ENCODE measurements around the gene GPR4. TPM values are rescaled to one million over a fixed set of nuclear protein-coding genes. Genes with fewer than 3 reads are reported as not detected.

GPR4 gene
- total RNA-seq, 5 donors from 2014 or later (not counting 1 experiment from before 2014, with no cell fraction given): 0.20 TPM; not detected in 4

DNA sequence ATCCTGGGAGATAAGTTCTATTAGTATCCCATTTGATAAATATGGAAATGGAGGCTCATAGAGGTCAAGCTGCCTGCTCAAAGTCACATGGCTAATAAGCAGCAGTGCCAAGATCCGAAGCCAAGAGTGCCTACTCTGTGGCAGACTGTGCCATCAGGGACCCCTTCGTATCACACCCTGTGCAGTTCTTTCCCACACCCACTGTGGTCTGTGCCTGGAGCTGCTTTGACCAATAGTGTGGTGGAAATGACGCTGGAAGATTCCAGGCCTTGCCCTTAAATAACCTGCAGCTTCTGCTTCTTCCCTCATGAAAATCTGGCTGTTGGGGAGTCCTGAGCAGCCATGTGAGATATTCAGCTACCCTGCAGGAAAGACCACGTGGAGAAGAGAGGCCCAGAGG lies 27.5 kb downstream of the GPR4 start:
- no peak overlapping the region for H3K27ac ChIP-seq (ENCODE audit: low read length)
- H3K4me3 Mint-ChIP-seq: no peak overlapping the region
- no peaks in the 10 kb centered on the region for H3K9me3 Mint-ChIP-seq
- H3K36me3 ChIP-seq (ENCODE audit: control insufficient read depth in 2 of 2, extremely low read depth in 1 of 2, insufficient read depth in 1 of 2, low read length in 1 of 2): peaks cover 0 to 3% of the 10 kb centered on the region in 2 donors
- POLR2A ChIA-PET: interaction anchor here in 1 of 2 donors (0.5 kb wide), 1 partner anchor 85 kb away, joined by 5 read pairs; no protein-coding TSS in a partner anchor
- H3K9me3 ChIP-seq: no peaks in the 10 kb centered on the region
- H3K27ac Mint-ChIP-seq: no peak overlapping the region
- no peaks in the 10 kb centered on the region for H3K27me3 ChIP-seq (replicated peaks in 1 of 2; ENCODE audit: control insufficient read depth in 2 of 2, extremely low read depth in 1 of 2, insufficient read depth in 2 of 2, low read length in 1 of 2)
- CTCF ChIA-PET: no interaction called here
- peaks cover 0 to 5% of the 10 kb centered on the region in 2 experiments for H3K4me1 ChIP-seq (ENCODE audit: control insufficient read depth in 1 of 2, extremely low read depth in 1 of 2, insufficient read depth in 2 of 2, low read length in 2 of 2)
- WGBS (ENCODE audit: insufficient coverage): 60% methylated on average over 2 of the region's 4 CpGs
- ATAC-seq (replicated peaks in 1 of 4): no peak
- peaks cover 12 to 22% (median 19%) of the 10 kb centered on the region in 3 donors for H3K4me1 Mint-ChIP-seq
- H3K36me3 Mint-ChIP-seq: peaks cover 11% of the 10 kb centered on the region
- no peak for DNase-seq
- H3K4me3 ChIP-seq (ENCODE audit: control insufficient read depth in 1 of 2, extremely low read depth in 1 of 2, low read length in 1 of 2): no peak overlapping the region
- no peaks in the 10 kb centered on the region for H3K27me3 Mint-ChIP-seq

DNA sequence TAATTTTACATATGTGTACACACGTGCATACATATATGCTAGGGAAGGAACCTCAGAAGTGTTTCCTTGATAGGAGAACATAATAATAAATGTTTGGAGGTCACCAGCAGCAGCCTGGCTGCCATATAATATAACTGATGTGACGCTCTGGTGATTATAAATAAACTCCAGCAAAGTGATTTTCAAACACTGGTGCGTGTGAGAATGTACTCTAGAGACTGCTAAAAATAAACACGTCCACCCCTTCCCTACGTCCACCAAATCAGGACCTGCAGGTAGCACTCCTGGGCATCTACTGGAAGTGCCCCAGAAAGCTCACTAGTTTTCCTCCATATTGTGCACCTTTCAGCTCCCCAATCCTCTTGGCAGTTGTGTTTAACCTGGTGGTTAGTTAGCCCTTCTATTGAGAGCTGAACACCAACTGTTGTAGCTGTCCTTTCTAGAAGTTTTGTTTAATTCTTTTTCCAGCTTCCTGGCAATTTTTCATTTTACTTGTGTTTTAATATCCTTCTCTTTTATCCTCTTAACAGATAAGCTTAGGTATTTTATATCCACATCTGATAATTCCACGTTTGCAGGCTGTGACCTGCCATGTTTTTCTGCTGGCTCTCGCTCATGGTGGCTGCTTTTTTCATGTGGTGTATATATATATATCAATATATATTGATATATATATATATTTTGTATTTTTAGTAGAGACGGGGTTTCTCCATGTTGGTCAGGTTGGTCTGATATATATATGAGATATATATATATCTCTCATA lies 30.4 kb downstream of the GPR4 start:
- Mint-ChIP-seq H3K27me3 (no peaks in the 10 kb centered on the region), H3K9me3 (no peaks in the 10 kb centered on the region), H3K36me3 (peaks cover 10% of the 10 kb centered on the region), H3K27ac (no peak overlapping the region), H3K4me1 (peaks cover 6 to 21% (median 10%) of the 10 kb centered on the region in 3 donors), H3K4me3 (no peak overlapping the region)
- DNase-seq: no peak
- 88% methylated on average over 3 of the region's 8 CpGs for WGBS (ENCODE audit: insufficient coverage)
- peaks cover 0 to 3% of the 10 kb centered on the region in 2 donors for H3K36me3 ChIP-seq (ENCODE audit: control insufficient read depth in 2 of 2, extremely low read depth in 1 of 2, insufficient read depth in 1 of 2, low read length in 1 of 2)
- H3K4me1 ChIP-seq (ENCODE audit: control insufficient read depth in 1 of 2, extremely low read depth in 1 of 2, insufficient read depth in 2 of 2, low read length in 2 of 2): peaks cover 0 to 7% of the 10 kb centered on the region in 2 experiments
- H3K4me3 ChIP-seq (ENCODE audit: control insufficient read depth in 1 of 2, extremely low read depth in 1 of 2, low read length in 1 of 2): no peak overlapping the region
- no peak for ATAC-seq (replicated peaks in 1 of 4)
- POLR2A ChIA-PET: interaction anchor here (0.6 kb wide), 2 partner anchors 70 to 119 kb away, joined by 3 to 7 read pairs; no protein-coding TSS in a partner anchor
- CTCF ChIA-PET: interaction anchor here in 1 of 2 donors (0.6 kb wide), 1 partner anchor 178 kb away, joined by 5 read pairs; no protein-coding TSS in a partner anchor
- no peak overlapping the region for H3K27ac ChIP-seq (ENCODE audit: low read length)
- H3K9me3 ChIP-seq: no peaks in the 10 kb centered on the region
- no peaks in the 10 kb centered on the region for H3K27me3 ChIP-seq (replicated peaks in 1 of 2; ENCODE audit: control insufficient read depth in 2 of 2, extremely low read depth in 1 of 2, insufficient read depth in 2 of 2, low read length in 1 of 2)

DNA sequence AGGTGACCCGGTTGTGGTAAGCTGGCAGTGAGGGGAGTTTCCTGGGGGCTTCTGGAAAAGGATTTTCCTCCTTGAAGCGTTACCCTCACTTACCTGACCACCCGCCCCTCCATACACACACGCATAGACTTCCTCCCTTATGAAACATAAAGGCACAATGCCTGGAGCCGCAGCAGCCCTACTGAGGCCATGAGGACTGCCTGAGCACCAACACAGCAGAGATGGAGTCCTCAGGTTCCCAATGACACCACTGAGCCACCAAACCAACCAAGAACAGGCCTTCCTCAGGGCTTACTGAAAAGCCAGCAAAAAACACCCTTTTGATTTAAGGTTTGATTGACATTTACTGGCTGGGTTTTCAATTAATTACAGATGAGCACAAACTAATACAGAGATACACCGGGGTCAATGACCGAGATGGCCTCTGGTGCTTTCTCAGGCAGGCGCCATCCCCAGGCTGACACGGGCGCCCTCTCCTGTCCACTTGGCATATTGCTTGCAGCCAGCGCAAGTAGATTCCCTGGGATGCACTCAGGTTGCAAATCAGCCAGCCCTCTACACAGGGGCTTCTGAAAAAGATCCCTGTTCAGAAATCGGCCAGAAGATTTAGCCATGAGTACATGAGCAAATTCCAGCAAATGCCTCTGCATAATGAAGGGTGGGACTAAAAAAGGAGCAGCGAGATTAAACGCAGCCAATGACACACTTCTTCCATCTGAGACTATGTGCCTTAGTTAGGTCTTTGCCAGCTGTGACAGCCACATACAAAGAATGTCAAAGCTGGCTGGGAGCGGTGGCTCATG lies 32.2 kb downstream of the GPR4 start:
- ATAC-seq (replicated peaks in 1 of 4) (peak; percentile 36 to 66 (median 64)), DNase-seq (peak in 34 of 35 experiments; percentile 9 to 66 (median 41))
- CTCF ChIA-PET: interaction anchor here (0.5 to 0.7 kb wide), 2 partner anchors 11 to 48 kb away, joined by 4 to 6 read pairs; no protein-coding TSS in a partner anchor
- H3K36me3 ChIP-seq (ENCODE audit: control insufficient read depth in 2 of 2, extremely low read depth in 1 of 2, insufficient read depth in 1 of 2, low read length in 1 of 2): peaks cover 0 to 3% of the 10 kb centered on the region in 2 donors
- Mint-ChIP-seq H3K4me3 (no peak overlapping the region), H3K27me3 (no peaks in the 10 kb centered on the region), H3K36me3 (peaks cover 8% of the 10 kb centered on the region), H3K4me1 (peaks cover 6 to 18% (median 9%) of the 10 kb centered on the region in 3 donors), H3K9me3 (no peaks in the 10 kb centered on the region), H3K27ac (no peak overlapping the region)
- H3K4me1 ChIP-seq (ENCODE audit: control insufficient read depth in 1 of 2, extremely low read depth in 1 of 2, insufficient read depth in 2 of 2, low read length in 2 of 2): peaks cover 0 to 12% of the 10 kb centered on the region in 2 experiments
- no peak overlapping the region for H3K4me3 ChIP-seq (ENCODE audit: control insufficient read depth in 1 of 2, extremely low read depth in 1 of 2, low read length in 1 of 2)
- 64% methylated on average over 9 of the region's 15 CpGs for WGBS (ENCODE audit: insufficient coverage)
- POLR2A ChIA-PET: no interaction called here
- H3K9me3 ChIP-seq: no peaks in the 10 kb centered on the region
- H3K27ac ChIP-seq (ENCODE audit: low read length): no peak overlapping the region
- H3K27me3 ChIP-seq (replicated peaks in 1 of 2; ENCODE audit: control insufficient read depth in 2 of 2, extremely low read depth in 1 of 2, insufficient read depth in 2 of 2, low read length in 1 of 2): no peaks in the 10 kb centered on the region

DNA sequence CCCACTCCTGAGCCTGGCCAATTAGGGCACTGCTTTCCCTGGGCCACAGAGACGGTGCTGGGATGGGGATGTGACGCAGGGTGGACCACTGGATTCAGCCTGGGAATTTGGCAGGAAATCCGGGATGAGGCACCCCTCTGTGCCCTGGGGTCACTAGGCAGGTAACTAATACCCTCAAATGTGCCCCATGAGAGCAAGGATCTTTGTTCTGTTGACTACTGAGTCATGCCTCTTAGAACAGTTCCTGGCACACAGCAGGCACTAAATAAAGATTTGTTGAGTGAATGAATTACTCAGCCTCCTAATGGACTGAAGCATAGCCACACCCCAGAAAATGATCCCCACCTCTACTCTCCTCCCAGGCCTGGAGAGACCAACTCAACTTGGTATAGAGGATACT lies 33.3 kb downstream of the GPR4 start:
- peaks cover 8% of the 10 kb centered on the region for H3K36me3 Mint-ChIP-seq
- WGBS (ENCODE audit: insufficient coverage): 97% methylated on average over 3 of the region's 3 CpGs
- DNase-seq (no peak), ATAC-seq (replicated peaks in 1 of 4) (no peak)
- no peak overlapping the region for H3K27ac Mint-ChIP-seq
- H3K4me3 ChIP-seq (ENCODE audit: control insufficient read depth in 1 of 2, extremely low read depth in 1 of 2, low read length in 1 of 2): no peak overlapping the region
- H3K4me1 ChIP-seq (ENCODE audit: control insufficient read depth in 1 of 2, extremely low read depth in 1 of 2, insufficient read depth in 2 of 2, low read length in 2 of 2): peaks cover 5 to 22% of the 10 kb centered on the region in 2 experiments
- H3K4me3 Mint-ChIP-seq: no peak overlapping the region
- H3K27me3 ChIP-seq (replicated peaks in 1 of 2; ENCODE audit: control insufficient read depth in 2 of 2, extremely low read depth in 1 of 2, insufficient read depth in 2 of 2, low read length in 1 of 2): no peaks in the 10 kb centered on the region
- peaks cover 0 to 3% of the 10 kb centered on the region in 2 donors for H3K36me3 ChIP-seq (ENCODE audit: control insufficient read depth in 2 of 2, extremely low read depth in 1 of 2, insufficient read depth in 1 of 2, low read length in 1 of 2)
- H3K27me3 Mint-ChIP-seq: no peaks in the 10 kb centered on the region
- ChIA-PET POLR2A (no interaction called here), CTCF (no interaction called here)
- peaks cover 13 to 21% (median 18%) of the 10 kb centered on the region in 3 donors for H3K4me1 Mint-ChIP-seq
- no peaks in the 10 kb centered on the region for H3K9me3 Mint-ChIP-seq
- no peak overlapping the region for H3K27ac ChIP-seq (ENCODE audit: low read length)
- no peaks in the 10 kb centered on the region for H3K9me3 ChIP-seq

DNA sequence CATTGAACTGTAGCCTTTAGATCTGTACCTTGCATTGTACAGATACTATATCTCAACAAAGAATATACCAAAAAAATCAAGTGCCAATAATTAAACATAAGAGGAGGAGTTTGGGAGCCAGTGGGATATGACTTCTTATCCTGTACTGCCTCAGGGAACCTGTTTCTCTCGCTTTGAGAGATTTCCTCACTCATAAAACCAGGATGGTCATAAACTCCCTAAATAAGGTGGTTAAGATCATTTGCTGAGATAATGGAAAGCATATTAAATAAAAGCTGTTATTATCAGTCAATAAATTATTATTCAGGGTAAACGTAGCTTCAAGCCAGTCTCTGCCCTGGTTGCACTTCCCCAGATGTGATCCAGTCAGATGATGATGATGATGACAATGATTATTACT lies 34.4 kb downstream of the GPR4 start:
- no peaks in the 10 kb centered on the region for H3K9me3 Mint-ChIP-seq
- WGBS (ENCODE audit: insufficient coverage): no CpG with 5 or more reads among the region's 2 CpGs
- H3K4me1 Mint-ChIP-seq: peaks cover 24 to 31% (median 28%) of the 10 kb centered on the region in 3 donors
- Histone ChIP-seq H3K9me3 (no peaks in the 10 kb centered on the region), H3K36me3 (ENCODE audit: control insufficient read depth in 2 of 2, extremely low read depth in 1 of 2, insufficient read depth in 1 of 2, low read length in 1 of 2) (no peaks in the 10 kb centered on the region), H3K27me3 (replicated peaks in 1 of 2; ENCODE audit: control insufficient read depth in 2 of 2, extremely low read depth in 1 of 2, insufficient read depth in 2 of 2, low read length in 1 of 2) (no peaks in the 10 kb centered on the region), H3K4me3 (ENCODE audit: control insufficient read depth in 1 of 2, extremely low read depth in 1 of 2, low read length in 1 of 2) (no peak overlapping the region), H3K27ac (ENCODE audit: low read length) (no peak overlapping the region), H3K4me1 (ENCODE audit: control insufficient read depth in 1 of 2, extremely low read depth in 1 of 2, insufficient read depth in 2 of 2, low read length in 2 of 2) (peaks cover 10 to 33% of the 10 kb centered on the region in 2 experiments)
- ATAC-seq (replicated peaks in 1 of 4) (no peak), DNase-seq (no peak)
- no peak overlapping the region for H3K4me3 Mint-ChIP-seq
- no peaks in the 10 kb centered on the region for H3K27me3 Mint-ChIP-seq
- H3K27ac Mint-ChIP-seq: peak overlapping the region in 1 of 2 donors; percentile 3
- CTCF ChIA-PET: interaction anchor here (0.6 to 0.8 kb wide), 2 partner anchors 9 to 21 kb away, joined by 4 read pairs; no protein-coding TSS in a partner anchor
- POLR2A ChIA-PET: interaction anchor here in 1 of 2 donors (0.7 kb wide), 2 partner anchors 21 to 29 kb away, joined by 3 to 7 read pairs; no protein-coding TSS in a partner anchor
- H3K36me3 Mint-ChIP-seq: peaks cover 8% of the 10 kb centered on the region

Measured in T-cell (primary cell).